Right lobe of liver (tissue), 4 donors: Measurements from ENCODE around the gene COA1.
"Not testable (repeated sequence)": the region's sequence is repeated elsewhere in the genome, so short reads cannot be mapped to it uniquely, and the experiment has no call there.

ENCODE experiments used
- POLR2A ChIP-seq: fragments of 450-650 bp; IDR thresholded peaks from one replicate; pipeline ENCODE4 v1.6.1; 2017; ENCODE audit warnings: antibody characterized with exemption, mild to moderate bottlenecking
- TF ChIP-seq, protein P1 (sequence below), 4 donors: fragments of 200-600 bp in 3 of 4; fragments of 450-650 bp in 1 of 4; IDR thresholded peaks; one replicate each; pipeline versions ENCODE4 v1.5.1 to v1.8.0; 2016 to 2022; ENCODE audit warnings: antibody characterized with exemption in 4 of 4, mild to moderate bottlenecking in 2 of 4
- donor health status: DM: no; HTN: no; CAD: no.
- donor health status: DM: no; HTN: no; CAD: no.
- donor health status: DM: no; HTN: yes; CAD: no.

DNA sequence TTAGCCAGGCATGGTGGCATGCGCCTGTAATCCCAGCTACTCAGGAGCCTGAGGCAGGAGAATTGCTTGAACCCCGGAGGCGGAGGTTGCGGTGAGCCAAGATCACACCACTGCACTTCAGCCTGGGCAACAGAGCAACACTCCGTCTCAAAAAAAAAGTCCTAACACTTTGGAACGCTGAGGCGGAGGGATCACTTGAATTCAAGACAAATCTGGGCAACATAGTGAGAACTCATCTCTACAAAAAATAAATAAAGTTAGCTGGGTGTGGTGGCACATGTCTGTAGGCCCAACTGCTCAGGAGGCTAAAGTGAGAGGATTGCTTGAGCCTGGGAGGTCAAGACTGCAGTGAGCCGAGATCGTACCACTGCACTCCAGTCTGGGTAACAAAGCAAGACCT is 21.3 kb downstream of the COA1 start:
- not testable (repeated sequence) for TF ChIP-seq POLR2A
- TF ChIP-seq, protein P1, sequence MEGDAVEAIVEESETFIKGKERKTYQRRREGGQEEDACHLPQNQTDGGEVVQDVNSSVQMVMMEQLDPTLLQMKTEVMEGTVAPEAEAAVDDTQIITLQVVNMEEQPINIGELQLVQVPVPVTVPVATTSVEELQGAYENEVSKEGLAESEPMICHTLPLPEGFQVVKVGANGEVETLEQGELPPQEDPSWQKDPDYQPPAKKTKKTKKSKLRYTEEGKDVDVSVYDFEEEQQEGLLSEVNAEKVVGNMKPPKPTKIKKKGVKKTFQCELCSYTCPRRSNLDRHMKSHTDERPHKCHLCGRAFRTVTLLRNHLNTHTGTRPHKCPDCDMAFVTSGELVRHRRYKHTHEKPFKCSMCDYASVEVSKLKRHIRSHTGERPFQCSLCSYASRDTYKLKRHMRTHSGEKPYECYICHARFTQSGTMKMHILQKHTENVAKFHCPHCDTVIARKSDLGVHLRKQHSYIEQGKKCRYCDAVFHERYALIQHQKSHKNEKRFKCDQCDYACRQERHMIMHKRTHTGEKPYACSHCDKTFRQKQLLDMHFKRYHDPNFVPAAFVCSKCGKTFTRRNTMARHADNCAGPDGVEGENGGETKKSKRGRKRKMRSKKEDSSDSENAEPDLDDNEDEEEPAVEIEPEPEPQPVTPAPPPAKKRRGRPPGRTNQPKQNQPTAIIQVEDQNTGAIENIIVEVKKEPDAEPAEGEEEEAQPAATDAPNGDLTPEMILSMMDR (IDR thresholded peaks at IDR 0.05) = not testable (repeated sequence)
